NCI-H1417 (cell line): ENCODE data around the gene CTDNEP1.

Experiments used
- DNase-seq, 3 experiments: peaks; one replicate each; lab custom pipeline; 2025; lab: John Stamatoyannopoulos, UW

CTDNEP1 gene

DNA sequence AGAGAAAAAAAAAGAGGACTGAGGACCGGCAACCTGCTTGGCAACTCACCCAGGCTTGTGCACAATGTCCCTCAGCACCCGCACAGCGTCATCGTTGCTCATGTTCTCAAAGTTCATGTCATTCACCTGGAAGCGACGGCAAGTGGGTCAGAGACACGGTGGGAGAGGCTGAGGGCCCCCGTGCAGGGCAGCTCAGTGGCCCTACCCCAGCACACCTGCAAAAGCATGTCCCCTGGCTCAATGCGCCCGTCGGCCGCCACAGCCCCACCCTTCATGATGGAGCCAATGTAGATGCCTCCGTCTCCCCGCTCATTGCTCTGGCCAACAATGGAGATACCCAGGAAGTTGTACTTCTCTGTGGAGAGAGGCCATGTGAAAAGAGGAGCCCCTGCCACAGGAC, 22.6 kb downstream of the CTDNEP1 start:
- no peak for DNase-seq

DNA sequence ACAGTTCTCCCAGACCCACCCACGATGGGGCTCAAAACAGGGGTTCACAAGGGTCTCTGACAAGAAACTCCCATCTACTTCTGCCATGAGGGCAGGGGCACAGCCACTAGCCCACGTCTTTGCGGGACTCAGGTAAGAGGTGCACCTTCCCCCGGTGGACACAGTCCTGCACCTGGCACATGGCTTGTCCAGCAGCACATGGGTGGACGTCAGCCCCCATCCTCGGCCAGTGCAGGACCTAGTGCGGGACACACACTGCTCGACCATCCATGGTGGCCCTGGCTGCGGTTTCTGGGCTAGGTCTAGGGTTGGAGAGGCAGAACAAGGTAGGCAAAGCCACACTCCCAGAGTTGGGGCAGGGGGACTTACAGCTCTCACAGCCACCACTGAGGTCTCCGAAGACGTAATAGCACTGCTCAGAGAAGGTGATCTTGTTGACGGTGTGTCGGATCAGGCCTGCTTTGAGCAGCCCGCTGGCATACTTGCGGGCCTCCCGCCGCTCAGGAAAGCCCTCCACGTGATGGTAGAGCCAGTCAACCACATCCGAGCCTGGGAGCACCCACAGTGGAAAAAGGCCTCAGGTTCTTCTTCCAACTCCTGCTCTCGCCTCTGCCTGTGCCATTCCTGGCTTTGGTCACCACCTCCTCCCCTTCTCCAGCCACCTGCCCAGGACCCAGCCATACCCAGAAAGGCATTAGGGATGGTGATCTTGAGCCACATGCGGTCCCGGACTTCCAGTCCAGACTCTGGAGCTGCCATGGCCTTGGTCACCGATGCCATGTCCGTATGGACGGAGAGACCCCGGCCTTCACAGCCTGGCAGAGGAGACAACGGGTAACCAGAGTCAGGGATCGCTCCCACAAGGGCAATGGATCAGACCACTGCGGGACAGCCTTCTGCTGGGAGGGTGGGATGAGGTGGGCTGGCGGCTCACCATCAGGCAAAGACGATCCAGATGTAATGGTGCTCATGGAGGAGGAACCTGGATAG, 24.5 kb downstream of the CTDNEP1 start:
- DNase-seq, result no peak

DNA sequence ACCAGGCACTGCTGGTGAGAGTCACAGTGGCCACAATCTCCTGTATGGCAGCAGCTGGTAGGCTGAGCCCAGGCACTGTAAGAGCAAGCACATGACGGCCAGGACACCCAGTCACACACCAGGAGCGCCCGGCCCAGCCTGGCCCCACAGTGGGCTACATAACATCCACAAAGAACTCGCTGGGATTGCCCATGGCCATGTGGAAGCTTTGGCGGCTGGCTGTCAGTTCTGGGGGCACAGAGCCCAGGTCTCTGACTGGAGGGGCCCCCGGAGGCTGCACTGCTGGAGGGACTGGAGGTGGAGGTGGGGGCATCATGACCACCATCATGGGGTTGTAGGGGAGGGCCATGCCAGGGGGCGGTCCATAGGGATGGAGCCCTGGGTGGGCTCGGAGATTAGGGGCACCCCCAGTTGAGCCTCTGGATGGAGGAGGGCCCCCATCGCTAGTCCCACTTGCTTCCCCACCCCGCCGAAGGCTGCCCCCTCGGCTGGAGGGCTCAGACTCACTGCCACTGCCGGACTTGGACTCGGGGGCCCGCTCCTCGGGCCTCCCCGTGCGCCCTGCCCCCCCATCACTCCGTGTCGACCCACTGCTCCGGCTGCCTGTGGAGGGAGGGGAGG, 25.7 kb downstream of the CTDNEP1 start:
- DNase-seq, result no peak

DNA sequence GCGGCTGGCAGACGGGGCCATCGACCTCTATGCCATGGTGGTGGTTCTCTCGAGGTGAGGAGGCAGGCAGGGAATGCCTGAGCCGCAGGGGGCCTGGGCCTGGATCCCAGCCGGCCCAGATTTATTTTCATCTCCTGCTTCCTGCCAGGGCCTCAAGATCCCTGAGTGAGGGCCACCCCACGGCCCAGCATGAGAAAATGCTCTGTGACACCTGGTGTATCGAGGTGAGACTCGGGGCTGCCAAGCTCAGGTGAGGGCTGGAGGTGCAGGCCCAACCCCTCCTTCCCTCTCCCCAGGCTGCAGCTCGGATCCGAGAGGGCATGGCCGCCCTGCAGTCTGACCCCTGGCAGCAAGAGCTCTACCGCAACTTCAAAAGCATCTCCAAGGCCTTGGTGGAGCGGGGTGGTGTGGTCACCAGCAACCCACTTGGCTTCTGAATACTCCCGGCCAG, 26.8 kb downstream of the CTDNEP1 start:
- DNase-seq, result no peak

DNA sequence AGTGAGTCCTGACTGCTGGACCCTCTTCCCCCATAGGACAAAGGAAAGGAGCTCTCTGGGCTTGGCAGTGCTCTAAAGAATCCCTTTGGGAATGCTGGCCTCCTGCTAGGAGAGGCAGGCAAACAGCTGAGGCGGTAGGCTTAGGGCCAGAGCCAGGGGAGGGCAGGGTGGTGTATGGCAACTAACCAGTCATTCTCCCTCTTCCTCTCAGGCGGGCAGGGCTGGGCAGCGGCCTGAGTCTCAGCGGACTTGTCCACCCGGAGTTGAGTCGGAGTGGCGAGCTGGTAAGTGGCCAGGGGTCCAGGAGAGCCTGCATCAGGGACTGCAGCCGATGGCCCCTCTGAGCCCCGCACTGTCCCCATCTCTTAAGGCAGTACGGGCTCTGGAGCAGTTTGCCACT, 27.4 kb downstream of the CTDNEP1 start:
- DNase-seq, result no peak

DNA sequence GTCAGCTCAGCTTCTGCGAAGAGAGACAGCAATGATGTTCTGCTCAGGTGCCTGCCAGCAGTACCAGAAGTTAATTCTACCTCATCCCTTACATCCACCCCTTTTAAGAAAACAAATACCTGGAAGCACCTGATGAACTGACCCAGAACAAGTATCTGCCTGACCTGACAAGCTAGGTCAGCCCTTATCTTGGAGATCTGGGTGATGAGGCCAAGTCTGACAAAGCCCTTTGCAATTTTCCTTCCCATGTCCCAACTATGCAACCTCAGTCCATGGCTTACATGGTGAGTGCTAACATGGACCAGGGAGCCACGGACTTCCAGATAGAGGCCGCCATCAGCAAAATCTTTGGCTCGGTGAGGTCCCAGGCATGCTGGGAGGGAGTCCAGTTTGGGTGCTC, 28.2 kb downstream of the CTDNEP1 start:
- no peak for DNase-seq

DNA sequence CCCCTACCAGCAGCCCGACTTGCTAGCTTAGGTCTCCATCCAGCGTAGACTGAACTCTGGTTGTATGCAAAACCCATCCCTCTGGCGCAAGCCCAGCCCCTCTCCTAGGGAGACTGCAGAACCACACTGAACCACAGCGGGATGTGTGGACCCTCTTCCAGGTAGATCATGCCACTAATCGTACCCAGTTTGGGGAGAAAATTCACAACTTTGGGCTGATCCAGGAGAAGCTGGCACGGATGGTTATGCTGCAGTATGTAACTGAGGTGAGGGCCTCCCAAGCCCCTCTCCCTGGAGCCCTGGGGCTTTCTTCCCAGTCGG, 28.6 kb downstream of the CTDNEP1 start:
- peak in 1 of 3 experiments; percentile 5 for DNase-seq

DNA sequence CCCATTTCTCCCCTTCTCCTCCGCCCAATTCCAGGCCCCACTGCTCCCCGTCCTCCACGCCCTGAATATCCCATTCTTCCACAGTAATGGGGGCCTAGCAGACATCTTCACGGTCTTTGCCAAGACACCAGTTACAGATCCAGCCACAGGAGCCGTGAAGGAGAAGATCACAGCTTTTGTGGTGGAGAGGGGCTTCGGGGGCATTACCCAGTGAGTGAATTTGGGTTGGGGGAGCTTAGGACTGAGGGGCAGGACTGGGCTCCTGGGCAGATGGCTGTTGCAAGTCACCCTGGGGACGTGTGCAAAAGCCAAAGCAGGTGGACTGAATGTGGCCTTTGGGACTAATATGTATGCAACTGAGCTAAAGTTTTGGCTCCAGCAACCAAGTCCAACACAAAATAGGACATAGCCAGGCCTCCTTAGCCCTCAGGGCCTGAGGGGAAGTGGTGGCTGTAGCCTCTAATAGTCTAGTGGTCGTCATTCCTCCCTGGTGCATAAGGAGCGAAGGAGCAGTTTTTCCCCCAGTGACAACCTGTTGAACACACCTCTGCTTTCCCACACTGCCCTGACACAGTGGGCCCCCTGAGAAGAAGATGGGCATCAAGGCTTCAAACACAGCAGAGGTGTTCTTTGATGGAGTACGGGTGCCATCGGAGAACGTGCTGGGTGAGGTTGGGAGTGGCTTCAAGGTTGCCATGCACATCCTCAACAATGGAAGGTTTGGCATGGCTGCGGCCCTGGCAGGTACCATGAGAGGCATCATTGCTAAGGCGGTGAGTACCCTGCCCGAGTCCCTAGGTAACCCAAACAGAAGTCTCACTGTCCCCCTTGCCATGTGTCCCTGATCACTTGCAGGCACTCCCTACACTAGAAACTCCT, 29.2 kb downstream of the CTDNEP1 start:
- no peak for DNase-seq

DNA sequence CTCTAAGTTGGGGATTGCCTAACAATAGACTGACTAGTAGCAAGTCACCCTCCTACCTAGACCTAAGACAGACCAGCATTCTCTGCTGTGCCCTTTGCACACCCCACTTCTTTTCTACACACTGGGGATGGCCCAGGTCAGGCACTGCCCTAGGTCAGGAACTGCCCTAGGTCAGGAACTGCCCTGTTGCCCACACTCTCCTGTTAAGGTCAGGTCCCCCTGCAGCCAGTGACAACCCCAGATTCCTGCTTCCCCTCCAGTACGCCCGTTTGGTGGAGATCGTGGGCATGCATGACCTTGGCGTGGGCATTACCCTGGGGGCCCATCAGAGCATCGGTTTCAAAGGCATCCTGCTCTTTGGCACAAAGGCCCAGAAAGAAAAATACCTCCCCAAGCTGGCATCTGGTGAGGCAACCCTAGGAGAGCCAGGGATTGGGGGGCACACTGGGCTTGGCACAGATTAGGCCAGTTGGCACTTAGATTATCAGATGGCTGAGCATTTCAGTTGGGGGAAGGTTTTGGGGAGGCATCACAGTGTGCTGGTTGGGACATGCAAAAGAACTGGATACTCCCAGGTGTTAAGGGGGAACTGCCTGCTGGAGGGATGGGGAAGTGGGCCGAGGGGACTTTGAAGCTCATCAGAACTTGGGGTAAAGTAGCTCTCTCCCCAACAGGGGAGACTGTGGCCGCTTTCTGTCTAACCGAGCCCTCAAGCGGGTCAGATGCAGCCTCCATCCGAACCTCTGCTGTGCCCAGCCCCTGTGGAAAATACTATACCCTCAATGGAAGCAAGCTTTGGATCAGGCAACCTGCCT, 30.0 kb downstream of the CTDNEP1 start:
- peak in 1 of 3 experiments; percentile 19 for DNase-seq

DNA sequence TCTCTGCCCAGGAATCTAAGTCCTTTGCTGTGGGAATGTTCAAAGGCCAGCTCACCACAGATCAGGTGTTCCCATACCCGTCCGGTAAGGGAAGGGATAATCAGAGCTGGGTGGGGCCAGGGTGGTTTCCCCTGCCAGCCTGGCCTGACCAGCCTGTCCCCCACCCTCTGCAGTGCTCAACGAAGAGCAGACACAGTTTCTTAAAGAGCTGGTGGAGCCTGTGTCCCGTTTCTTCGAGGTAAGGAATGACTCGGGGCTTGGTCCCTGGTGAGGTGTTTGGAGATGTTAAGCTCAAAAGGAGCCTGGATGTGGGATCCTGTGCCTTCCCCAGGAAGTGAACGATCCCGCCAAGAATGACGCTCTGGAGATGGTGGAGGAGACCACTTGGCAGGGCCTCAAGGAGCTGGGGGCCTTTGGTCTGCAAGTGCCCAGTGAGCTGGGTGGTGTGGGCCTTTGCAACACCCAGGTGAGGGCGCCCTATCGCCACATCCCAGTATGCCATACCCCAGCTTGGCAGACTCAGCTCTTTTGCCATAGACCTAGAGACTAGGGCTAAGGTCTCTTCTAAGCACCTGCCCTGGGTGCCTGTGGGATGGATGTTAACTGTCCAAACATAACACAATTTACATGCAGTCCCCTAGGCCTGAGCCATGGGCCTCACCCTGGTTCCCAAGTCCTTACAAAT, 30.8 kb downstream of the CTDNEP1 start:
- peak in 2 of 3 experiments; percentile 14 to 41 for DNase-seq

DNA sequence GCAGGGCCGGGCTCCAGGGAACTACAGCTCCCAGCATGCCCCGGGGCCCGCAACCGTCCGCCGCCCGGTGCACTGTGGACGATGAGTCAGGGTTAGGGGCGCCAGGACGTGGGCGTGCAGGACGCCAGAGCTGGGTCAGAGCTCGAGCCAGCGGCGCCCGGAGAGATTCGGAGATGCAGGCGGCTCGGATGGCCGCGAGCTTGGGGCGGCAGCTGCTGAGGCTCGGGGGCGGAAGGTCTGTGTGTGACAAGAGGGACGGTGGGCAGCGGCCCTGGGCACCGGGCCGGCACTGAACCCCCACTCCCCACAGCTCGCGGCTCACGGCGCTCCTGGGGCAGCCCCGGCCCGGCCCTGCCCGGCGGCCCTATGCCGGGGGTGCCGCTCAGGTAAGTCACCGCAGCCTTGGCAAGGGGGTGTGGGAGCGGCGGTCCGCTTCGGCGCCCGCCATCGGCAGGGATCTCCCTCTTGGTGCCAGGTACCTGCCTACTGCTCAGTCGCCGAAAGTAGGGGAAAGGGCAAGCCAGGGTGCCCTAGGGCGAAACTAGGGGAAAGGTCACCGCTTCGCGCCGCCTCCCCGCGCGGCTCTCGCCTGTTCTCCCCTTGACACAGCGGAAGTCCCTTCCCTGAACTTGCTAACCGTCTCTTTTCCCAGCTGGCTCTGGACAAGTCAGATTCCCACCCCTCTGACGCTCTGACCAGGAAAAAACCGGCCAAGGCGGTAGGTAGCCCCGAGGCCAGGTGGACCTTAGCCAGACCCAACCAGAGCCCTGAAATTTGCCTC, 31.5 kb downstream of the CTDNEP1 start, which contains the start of the genes ACADVL and DLG4:
ACADVL (plus strand) TSS at position 127 of the 781 bp plus-strand sequence; CDS start at position 174, 47 bp downstream.
DLG4 (minus strand) TSS at position 25 of the 781 bp plus-strand sequence.
- peak; percentile 50 to 73 (median 58) for DNase-seq

DNA sequence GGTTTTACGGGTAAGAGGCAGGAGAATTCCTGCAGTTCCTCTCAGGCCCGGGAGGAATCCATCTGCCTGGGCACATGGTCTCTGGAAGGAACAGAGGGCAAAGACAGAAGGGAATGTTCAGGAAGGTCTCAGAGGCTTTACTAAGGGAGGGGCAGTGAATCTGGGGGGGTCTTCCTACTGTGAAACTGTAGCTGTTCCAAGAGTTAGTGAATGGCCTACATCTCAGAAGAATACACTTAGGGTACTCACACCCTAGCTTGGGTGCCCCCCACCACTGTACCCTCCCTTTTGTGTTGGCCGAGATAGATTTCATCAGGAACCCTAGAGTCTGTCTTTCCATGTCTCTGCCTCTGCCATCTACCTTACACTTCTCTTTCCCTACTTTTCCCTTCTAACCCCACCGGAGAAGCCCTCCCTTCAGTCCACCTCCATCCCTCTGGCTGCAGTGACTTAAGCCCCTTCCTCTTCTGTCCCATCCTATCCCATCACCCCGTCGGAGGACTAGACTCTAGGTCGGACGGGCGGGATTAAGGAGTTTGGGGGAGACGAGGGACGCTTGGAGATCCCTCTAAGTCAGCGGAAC, 32.2 kb downstream of the CTDNEP1 start:
- DNase-seq, result no peak

DNA sequence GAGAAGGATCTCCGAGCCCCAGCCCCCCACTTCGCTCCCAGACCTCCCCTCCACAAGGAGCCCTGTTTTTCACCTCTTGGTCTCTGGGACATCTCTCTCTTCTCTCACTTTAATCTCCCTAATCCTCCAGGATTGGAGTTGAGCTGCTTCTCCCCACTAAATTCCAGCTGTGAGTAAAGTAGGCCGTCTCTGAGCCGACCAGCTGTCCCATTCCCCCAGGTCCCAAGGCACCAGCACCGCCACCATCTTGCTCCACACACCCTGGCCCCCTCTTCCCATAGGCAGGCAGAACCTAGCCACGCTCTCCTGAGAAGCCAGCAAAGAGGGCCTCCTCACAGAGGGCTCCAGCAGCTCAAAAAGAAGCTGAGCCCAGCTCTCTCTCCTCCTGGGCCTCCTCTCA, 32.8 kb downstream of the CTDNEP1 start:
- DNase-seq, result no peak

DNA sequence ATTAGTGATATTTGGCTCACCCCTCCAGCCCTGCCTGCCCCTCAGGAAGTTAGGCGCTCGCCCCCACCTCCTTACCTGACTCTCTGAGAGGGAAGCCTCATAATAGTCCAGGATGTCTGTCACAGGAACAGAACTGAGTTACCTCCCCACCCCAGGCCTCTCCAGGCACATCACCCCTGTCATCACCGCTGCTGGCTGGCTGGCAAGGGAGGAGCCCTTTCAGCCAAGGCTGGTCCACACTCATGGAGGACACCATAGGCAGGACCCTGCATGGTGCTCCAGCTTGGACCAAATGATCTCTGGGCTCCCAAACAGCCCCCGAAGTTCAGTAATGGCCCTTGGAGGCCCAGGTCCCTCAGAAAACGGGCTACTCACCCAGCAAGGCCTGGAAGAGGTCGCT, 33.4 kb downstream of the CTDNEP1 start:
- no peak for DNase-seq

DNA sequence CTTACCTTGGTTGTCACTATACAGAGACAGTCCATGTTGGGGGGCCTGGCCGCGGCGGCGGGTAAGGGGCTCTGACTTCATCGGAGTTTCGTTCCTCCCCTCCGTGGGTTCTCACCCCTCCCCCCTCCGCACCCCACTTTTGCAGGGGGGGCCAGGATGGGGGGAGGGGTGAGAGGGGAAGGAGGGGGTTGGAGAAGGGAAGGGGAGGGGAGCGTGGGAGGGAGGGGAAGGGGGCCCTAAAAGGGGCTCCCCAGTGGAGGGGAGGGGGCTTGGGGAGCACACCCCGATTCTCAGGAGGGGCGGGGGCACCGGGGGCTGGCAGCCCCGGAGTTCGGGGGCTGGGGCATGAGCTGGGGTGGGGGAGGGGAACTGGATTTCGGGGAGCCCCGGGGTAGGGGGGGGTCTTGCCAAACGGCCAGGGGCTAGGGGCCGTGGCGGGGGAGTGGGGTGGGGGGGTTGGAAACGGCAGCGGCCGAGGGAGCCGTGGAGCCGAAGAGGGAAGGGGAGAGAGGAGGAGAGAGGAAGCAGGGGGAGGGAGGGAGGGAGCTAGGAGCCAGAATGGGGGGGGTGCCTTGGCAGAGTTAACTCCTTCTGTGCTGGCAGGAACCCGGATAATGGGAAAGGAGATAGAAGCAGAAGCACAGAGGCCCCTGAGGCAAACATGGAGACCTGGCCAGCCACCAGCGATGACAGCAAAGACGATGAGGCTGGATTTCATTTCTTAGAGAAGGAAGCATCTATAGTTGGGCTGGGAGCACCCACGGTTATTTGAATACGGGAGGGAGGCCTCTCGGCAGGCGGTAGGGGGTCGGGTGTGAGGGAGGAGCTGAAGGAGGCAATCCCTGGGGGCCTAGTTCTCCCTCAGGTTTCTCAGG, 34.2 kb downstream of the CTDNEP1 start:
- DNase-seq, result peak; percentile 13 to 66 (median 49)

DNA sequence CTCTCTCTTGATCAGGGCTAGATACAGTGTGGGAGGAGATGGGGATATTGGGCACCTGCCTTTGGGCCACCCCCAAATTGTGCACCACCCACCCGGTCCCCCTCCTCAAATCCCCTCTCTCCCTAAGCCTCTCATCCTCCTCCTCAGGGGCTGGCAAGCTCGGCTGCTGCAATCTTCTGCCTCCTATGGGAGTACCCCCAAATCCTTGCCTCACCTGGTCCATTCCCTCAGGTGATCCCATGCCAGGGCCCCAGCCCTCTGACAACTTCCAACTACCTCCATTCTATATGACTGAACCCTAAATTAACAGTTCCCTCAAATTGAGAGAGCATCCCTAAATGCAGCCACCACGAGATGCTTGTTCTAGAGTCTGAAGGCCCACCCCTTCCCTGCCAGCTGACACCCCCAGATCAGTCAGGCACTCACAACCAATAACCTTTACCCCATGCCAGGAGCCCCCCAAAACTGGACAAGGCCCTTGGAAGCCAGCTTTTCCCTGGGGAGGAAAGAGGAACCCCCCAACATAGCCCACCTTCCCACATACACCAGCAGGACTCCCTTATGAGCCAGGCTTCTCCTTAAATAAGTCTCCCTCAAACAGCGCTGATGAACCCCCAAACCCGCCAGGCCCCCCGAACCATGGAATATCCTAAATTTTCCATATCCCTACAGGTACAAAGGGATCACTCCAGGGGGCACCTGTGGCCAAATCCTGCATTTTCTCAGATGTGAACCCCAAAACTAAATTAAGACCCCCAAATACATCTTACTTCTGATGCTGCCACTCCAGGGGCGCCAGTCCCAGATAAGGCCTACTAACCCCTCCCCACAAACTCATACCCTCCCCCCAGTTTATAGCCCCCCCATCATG, 35.1 kb downstream of the CTDNEP1 start:
- DNase-seq, result no peak

DNA sequence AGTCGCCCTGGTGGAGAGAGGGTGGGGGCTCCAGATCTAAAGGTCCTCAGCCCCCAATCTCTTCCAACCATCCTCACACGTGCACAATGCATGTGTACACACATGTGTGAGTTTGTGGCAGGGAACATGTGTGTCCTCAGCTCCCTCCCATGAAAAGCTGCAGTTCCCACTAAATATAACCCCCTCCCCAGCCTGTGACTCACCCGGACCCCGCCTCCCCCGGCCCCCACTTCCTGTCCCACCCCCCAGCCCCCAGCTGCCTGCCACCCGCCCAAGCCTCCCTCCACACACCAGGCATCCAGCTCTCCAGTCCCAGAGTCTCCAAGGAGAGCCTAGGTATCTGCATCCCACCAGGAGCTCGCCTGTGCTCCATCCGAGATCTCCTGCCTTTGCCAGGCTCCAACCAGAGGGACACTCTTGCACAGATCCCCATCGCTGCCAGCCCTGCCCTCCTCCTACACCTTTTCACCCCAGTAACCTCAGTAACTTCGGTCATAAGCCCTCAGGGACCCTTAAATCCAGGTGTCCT, 35.8 kb downstream of the CTDNEP1 start:
- DNase-seq, result peak in 1 of 3 experiments; percentile 13
